K562 (cell line): ENCODE data around the gene UBE2H. TPM values are rescaled to one million over a fixed set of nuclear protein-coding genes. Genes with fewer than 3 reads are reported as not detected.

Experiments
- ATAC-seq: fragments of 200-7000 bp; cut with Tn5 transposase; 3 replicates; pipeline ENCODE4 v1.9.1; 2020; ENCODE audit warnings: moderate library complexity
- BruUV-seq: library from RNA; stranded (reverse); fragments of 400-500 nt; replicated peaks from 2 replicates; lab custom pipeline; 2021; lab: Mats Ljungman, UMichigan
- CTCF ChIA-PET: fragments of 300-600 bp; formaldehyde crosslinking; extraction: SDS; loops from one replicate; lab custom pipeline; 2021; ENCODE audit warnings: low intra/inter-chr PET ratio; lab: Yijun Ruan, JAX
- POLR2A ChIA-PET: fragments of 300-600, 350-650 bp; sonication (Branson Sonifier 250); formaldehyde crosslinking; extraction: SDS; loops from one replicate; lab custom pipeline; 2021; ENCODE audit warnings: antibody characterized with exemption, inconsistent platforms; lab: Yijun Ruan, JAX
- DNase-seq, 4 experiments: peaks; one replicate each; pipeline versions ENCODE4 v3.0.0 to v3.0.0-alpha.2; 2011 to 2018; ENCODE audit warnings: low spot score in 3 of 4, mixed read lengths in 3 of 4; ENCODE audit errors: extremely low read depth in 1 of 4
- FAIRE-seq: peaks from 2 replicates; lab custom pipeline; 2011; peaks lifted over from hg19 to GRCh38; lab: Jason Lieb, UNC
- H2AFZ ChIP-seq: 2 replicates; pipeline ENCODE4 v1.6.0; 2011; ENCODE audit warnings: low read depth, low read length, control low read depth, inconsistent platforms
- H3K27ac ChIP-seq: fragments of 200-600 bp; 3 replicates; pipeline ENCODE4 v1.8.0; 2011; ENCODE audit warnings: low read depth, mild to moderate bottlenecking, control low read depth, inconsistent platforms, low read length, moderate library complexity, mixed read lengths; ENCODE audit errors: extremely low read depth
- H3K27me3 ChIP-seq, 2 experiments: fragments of 300-600 bp in 1 of 2; 2 replicates in 1 of 2; 3 replicates in 1 of 2; pipeline versions ENCODE4 v1.6.0 to v1.8.0; 2011; ENCODE audit warnings: inconsistent platforms in 2 of 2, low read length in 2 of 2, mild to moderate bottlenecking in 1 of 2, mixed read lengths in 1 of 2, moderate library complexity in 1 of 2; ENCODE audit not compliant: control insufficient read depth in 2 of 2, insufficient read depth in 2 of 2
- H3K36me3 ChIP-seq: fragments of 300-600 bp; 3 replicates; pipeline ENCODE4 v1.8.0; 2011; ENCODE audit warnings: mild to moderate bottlenecking, low read length, inconsistent platforms; ENCODE audit not compliant: control insufficient read depth, insufficient read depth
- H3K4me1 ChIP-seq, 2 experiments: fragments of 200-600 bp in 1 of 2; replicated peaks in 1 of 2; 2 replicates in 1 of 2; 3 replicates in 1 of 2; pipeline versions ENCODE4 v1.5.1 to v1.8.0; 2011; ENCODE audit warnings: inconsistent platforms in 2 of 2, low read length in 2 of 2, mild to moderate bottlenecking in 1 of 2, mixed read lengths in 1 of 2, moderate library complexity in 1 of 2; ENCODE audit not compliant: control insufficient read depth in 2 of 2, insufficient read depth in 2 of 2
- H3K4me2 ChIP-seq: 2 replicates; pipeline ENCODE4 v1.6.1; 2011; ENCODE audit warnings: low read length, control low read depth, inconsistent platforms, mixed read lengths; ENCODE audit not compliant: insufficient read depth
- H3K4me3 ChIP-seq: fragments of 200-600 bp; sonication (generic), shearing (Covaris generic); 2 replicates; pipeline ENCODE4 v1.5.1; 2016; ENCODE audit warnings: control low read depth, inconsistent platforms
- H3K79me2 ChIP-seq: fragments of 200-600 bp; 3 replicates; pipeline ENCODE4 v1.8.0; 2011; ENCODE audit warnings: low read length, inconsistent platforms; ENCODE audit not compliant: control insufficient read depth, insufficient read depth
- H3K9ac ChIP-seq, 2 experiments: 2 replicates each; pipeline versions ENCODE4 v1.6.0 to v1.6.1; 2011; ENCODE audit warnings: low read depth in 2 of 2, low read length in 2 of 2, control low read depth in 1 of 2, inconsistent platforms in 1 of 2, mild to moderate bottlenecking in 1 of 2, mixed read lengths in 1 of 2; ENCODE audit not compliant: insufficient read depth in 1 of 2
- H3K9me1 ChIP-seq: one replicate; pipeline ENCODE4 v1.6.0; 2011; ENCODE audit warnings: inconsistent platforms, mild to moderate bottlenecking, low read length, moderate library complexity; ENCODE audit not compliant: control insufficient read depth, insufficient read depth
- H3K9me3 ChIP-seq: replicated peaks from 2 replicates; pipeline ENCODE4 v1.5.1; 2011; ENCODE audit warnings: low read depth, low read length, inconsistent platforms; ENCODE audit not compliant: control insufficient read depth, insufficient read depth
- H4K20me1 ChIP-seq: replicated peaks from 2 replicates; pipeline ENCODE4 v1.6.1; 2011; ENCODE audit warnings: low read length, inconsistent platforms, mixed read lengths; ENCODE audit not compliant: control insufficient read depth, insufficient read depth
- CBFA2T3 ChIP-seq: fragments of 450-650 bp; IDR thresholded peaks from 2 replicates; pipeline ENCODE4 v1.6.1; 2017
- GATAD2B ChIP-seq: fragments of 450-650 bp; IDR thresholded peaks from 2 replicates; pipeline ENCODE4 v1.6.1; 2017; ENCODE audit warnings: mild to moderate bottlenecking, borderline replicate concordance
- HNRNPK ChIP-seq: fragments of 200-400 bp; formaldehyde crosslinking; IDR thresholded peaks from one replicate; pipeline ENCODE4 v1.6.1; 2018; ENCODE audit warnings: mild to moderate bottlenecking, low read depth, low read length; ENCODE audit not compliant: poor library complexity, severe bottlenecking
- MECOM ChIP-seq: fragments of 250-450 bp; sonication (Bioruptor Pico); IDR thresholded peaks from 2 replicates; pipeline ENCODE4 v1.8.0; 2022; ENCODE audit warnings: inconsistent platforms
- MEIS2 ChIP-seq: fragments of 450-650 bp; IDR thresholded peaks from 2 replicates; pipeline ENCODE4 v1.6.1; 2014; ENCODE audit warnings: mild to moderate bottlenecking; ENCODE audit not compliant: partially characterized antibody
- PBX2 ChIP-seq, 2 experiments: IDR thresholded peaks in 1 of 2; conservative IDR thresholded peaks in 1 of 2; 2 replicates each; pipeline ENCODE4 v1.6.1; 2016; ENCODE audit warnings: low read depth in 2 of 2, mild to moderate bottlenecking in 1 of 2, missing compliant biosample characterization in 1 of 2, missing genetic modification characterization in 1 of 2, moderate library complexity in 1 of 2
- PKNOX1 ChIP-seq: fragments of 450-650 bp; IDR thresholded peaks from 2 replicates; pipeline ENCODE4 v1.6.1; 2016
- ZBTB7A ChIP-seq: IDR thresholded peaks from 2 replicates; pipeline ENCODE4 v1.6.1; 2011; ENCODE audit warnings: low read depth, mild to moderate bottlenecking, low read length, moderate library complexity, borderline replicate concordance; ENCODE audit not compliant: control insufficient read depth
- ZNF239 ChIP-seq: fragments of 250-450 bp; sonication (Bioruptor Pico); IDR thresholded peaks from 2 replicates; pipeline ENCODE4 v1.4.0; 2020; ENCODE audit warnings: mild to moderate bottlenecking
- WGBS: fragments of 100-300 bp; shearing (Covaris generic); methylation state at CpG from one replicate; pipeline ENCODE4 v1.1.6; 2016; ENCODE audit warnings: low coverage, mixed read lengths; ENCODE audit not compliant: insufficient coverage; ENCODE audit errors: missing lambda C conversion rate; 5-methylcytosine and 5-hydroxymethylcytosine counted together
- in situ Hi-C: fragments of 300-500 bp; cut with MboI; formaldehyde crosslinking; loops from 4 replicates; pipeline ENCODE4 v1.15.0; 2018; ENCODE audit warnings: inconsistent platforms, mixed read lengths
- intact Hi-C: fragments of 100-400 bp; cut with micrococcal nuclease; formaldehyde crosslinking; loops from 2 replicates; pipeline ENCODE4 v1.14.2; 2022
- polyA plus RNA-seq, 8 experiments: library from polyadenylated mRNA; depleted of rRNA in 4 of 8; stranded (reverse) in 5 of 8; unstranded in 3 of 8; fragments of >200 nt; fragmentation: Nextera tagmentation in 2 of 8; fragmentation: Illumina TruSeq in 1 of 8; extraction: Ambion mirVana in 2 of 8; extraction: Trizol in 1 of 8; gene quantifications; 2 replicates each; pipeline versions ENCODE4 v1.2.1 to v1.2.3, GENCODE V29; 2011 to 2014; ENCODE audit warnings: inconsistent platforms in 1 of 8, missing spikeins in 1 of 8
- total RNA-seq, 7 experiments: library from RNA; depleted of rRNA in 6 of 7; stranded (reverse); fragments of >200 nt in 6 of 7; fragmentation: Illumina TruSeq in 2 of 7; extraction: Trizol in 2 of 7; gene quantifications; 2 replicates each; pipeline versions ENCODE4 v1.2.1 to v1.2.3, GENCODE V29; 2011 to 2021; ENCODE audit warnings: low replicate concordance in 1 of 7

UBE2H gene
- total and polyA plus RNA-seq, 9 of the 15 experiments (the other 6 are each of a cell fraction or from before 2014, with no cell fraction given), result 6.3 to 33.0 (median 13.3) TPM

- no peak overlapping the region for H3K9ac ChIP-seq
- intact Hi-C loops (no loop called here), in situ Hi-C loops (no loop called here)
- H3K9me1 ChIP-seq, result no peaks in the 10 kb centered on the region
- no peaks in the 10 kb centered on the region for H4K20me1 ChIP-seq
- ChIA-PET CTCF (no interaction called here), POLR2A (interaction anchor here (1.0 to 3.3 kb wide), 10 partner anchors 10 to 44 kb away, joined by 3 to 20 read pairs (median 4); no protein-coding TSS in a partner anchor)
- no TSS peak for BruUV-seq
- H3K36me3 ChIP-seq, result no peaks in the 10 kb centered on the region
- DNase-seq (peak in 1 of 4 experiments; percentile 33), ATAC-seq (peak; percentile 45), FAIRE-seq (no peak)
- TF ChIP-seq ZBTB7A, result no peak
- TF ChIP-seq MECOM (CRISPR knock-in tag), result peak; percentile 58; the same call in 1 of the 2 replicates
- TF ChIP-seq PKNOX1, result peak; percentile 88
- TF ChIP-seq HNRNPK, result no peak
- TF ChIP-seq GATAD2B, result 0 out of 2 replicates have a peak, but pooled peaks have one; percentile 24
- peak; percentile 30; the same call in 1 of the 2 replicates for TF ChIP-seq CBFA2T3
- no peak for TF ChIP-seq PBX2 (CRISPR knock-in tag; IDR thresholded peaks at IDR 0.05; ENCODE audit: low read depth)
- peak; percentile 89 for TF ChIP-seq PBX2 (tag; conservative IDR thresholded peaks at IDR 0.05; ENCODE audit: low read depth)
- TF ChIP-seq MEIS2, result peak; percentile 91
- peak; percentile 21; the same call in 1 of the 2 replicates for TF ChIP-seq ZNF239 (CRISPR knock-in tag)
- H3K4me2 ChIP-seq, result peak overlapping the region; percentile 33; the same call in 1 of the 2 replicates
- no peak overlapping the region for H3K27ac ChIP-seq
- 0 out of 2 replicates have a peak overlapping the region, but pooled peaks have one; percentile 14 for H2AFZ ChIP-seq
- H3K4me3 ChIP-seq, result no peak overlapping the region
- peaks cover 0 to 11% of the 10 kb centered on the region in 2 experiments; a peak in 2 of 5 replicates for H3K4me1 ChIP-seq
- no peaks in the 10 kb centered on the region for H3K79me2 ChIP-seq
- no peaks in the 10 kb centered on the region for H3K9me3 ChIP-seq
- no peaks in the 10 kb centered on the region for H3K27me3 ChIP-seq
- WGBS, result 38% methylated on average over 9 of the region's 9 CpGs
Observed at GRCh38 chr7:129914536-129915272, 38.1 kb downstream of the UBE2H start.
